Calu3 (cell line): ENCODE data around the gene PSMF1. TPM values are rescaled to one million over a fixed set of nuclear protein-coding genes. Genes with fewer than 3 reads are reported as not detected.

ENCODE experiments used
- BruUV-seq: library from RNA; stranded (reverse); fragments of 400-500 nt; replicated peaks from 2 replicates; lab custom pipeline; 2021; lab: Mats Ljungman, UMichigan
- CTCF ChIA-PET: fragments of 300-600 bp; sonication (Branson Sonifier 250); formaldehyde crosslinking; loops from one replicate; lab custom pipeline; 2022; ENCODE audit warnings: antibody characterized with exemption; lab: Charles Lee
- DNase-seq: peaks from one replicate; pipeline ENCODE4 v3.0.0; 2022
- H3K27ac Mint-ChIP-seq: one replicate; pipeline ENCODE4 v1.8.0; 2022; ENCODE audit warnings: mixed read lengths; ENCODE audit not compliant: unreplicated experiment
- H3K27me3 Mint-ChIP-seq: one replicate; pipeline ENCODE4 v1.8.0; 2022; ENCODE audit warnings: mixed read lengths; ENCODE audit not compliant: unreplicated experiment
- H3K36me3 Mint-ChIP-seq: one replicate; pipeline ENCODE4 v1.8.0; 2022; ENCODE audit warnings: mild to moderate bottlenecking, moderate library complexity, mixed read lengths; ENCODE audit not compliant: insufficient read depth, unreplicated experiment
- H3K4me1 Mint-ChIP-seq: one replicate; pipeline ENCODE4 v1.8.0; 2022; ENCODE audit warnings: mild to moderate bottlenecking, low read depth, mixed read lengths; ENCODE audit not compliant: unreplicated experiment
- H3K4me3 Mint-ChIP-seq: one replicate; pipeline ENCODE4 v1.8.0; 2022; ENCODE audit warnings: mild to moderate bottlenecking, low read depth, moderate library complexity, mixed read lengths; ENCODE audit not compliant: unreplicated experiment
- H3K9me3 Mint-ChIP-seq: one replicate; pipeline ENCODE4 v1.8.0; 2022; ENCODE audit warnings: low read depth, mixed read lengths; ENCODE audit not compliant: unreplicated experiment
- CTCF ChIP-seq: fragments of 200-600 bp; IDR thresholded peaks from one replicate; pipeline ENCODE4 v1.8.0; 2022; ENCODE audit warnings: antibody characterized with exemption; ENCODE audit not compliant: unreplicated experiment
- intact Hi-C: fragments of 100-400 bp; cut with micrococcal nuclease; formaldehyde crosslinking; loops from one replicate; pipeline ENCODE4 v1.10.0; 2022; ENCODE audit not compliant: unreplicated experiment
- total RNA-seq: library from RNA; stranded (reverse); gene quantifications from 2 replicates; pipeline ENCODE4 v1.2.3, GENCODE V29; 2022

Gene PSMF1
- total RNA-seq, 1 experiment from 2014 or later: 112 TPM

GRCh38 chr20:1205802-1206201, 87.4 kb downstream of the PSMF1 start:
- DNase-seq: no peak
- intact Hi-C loops: no loop called here

GRCh38 chr20:1206366-1207148, 88.2 kb downstream of the PSMF1 start:
- H3K27me3 Mint-ChIP-seq: peaks cover 46% of the 10 kb centered on the region
- H3K36me3 Mint-ChIP-seq: peaks cover 5% of the 10 kb centered on the region
- BruUV-seq: no TSS peak
- DNase-seq: no peak
- intact Hi-C loops: no loop called here
- TF ChIP-seq CTCF: no peak
- CTCF ChIA-PET: interaction anchor here (0.6 kb wide), 1 partner anchor 65 kb away, joined by 3 read pairs; no protein-coding TSS in a partner anchor
- H3K27ac Mint-ChIP-seq: no peak overlapping the region
- no peak overlapping the region for H3K4me3 Mint-ChIP-seq
- no peaks in the 10 kb centered on the region for H3K9me3 Mint-ChIP-seq
- peaks cover 13% of the 10 kb centered on the region for H3K4me1 Mint-ChIP-seq

More at GRCh38 chr20:1205802-1206201, 87.4 kb downstream of the PSMF1 start:
- H3K4me3 Mint-ChIP-seq: no peak overlapping the region
- BruUV-seq: no TSS peak
- no peak overlapping the region for H3K27ac Mint-ChIP-seq
- H3K9me3 Mint-ChIP-seq: no peaks in the 10 kb centered on the region
- H3K27me3 Mint-ChIP-seq: peaks cover 38% of the 10 kb centered on the region
- peaks cover 5% of the 10 kb centered on the region for H3K36me3 Mint-ChIP-seq
- peaks cover 13% of the 10 kb centered on the region for H3K4me1 Mint-ChIP-seq
- TF ChIP-seq CTCF: no peak
- CTCF ChIA-PET: no interaction called here

GRCh38 chr20:1207293-1207878, 89.0 kb downstream of the PSMF1 start:
- H3K27ac Mint-ChIP-seq: no peak overlapping the region
- BruUV-seq: no TSS peak
- H3K4me1 Mint-ChIP-seq: peaks cover 15% of the 10 kb centered on the region
- CTCF ChIA-PET: interaction anchor here (0.6 kb wide), 1 partner anchor 66 kb away, joined by 3 read pairs; no protein-coding TSS in a partner anchor
- peaks cover 5% of the 10 kb centered on the region for H3K36me3 Mint-ChIP-seq
- no peaks in the 10 kb centered on the region for H3K9me3 Mint-ChIP-seq
- peaks cover 54% of the 10 kb centered on the region for H3K27me3 Mint-ChIP-seq
- DNase-seq: no peak
- H3K4me3 Mint-ChIP-seq: no peak overlapping the region
- TF ChIP-seq CTCF: no peak
- intact Hi-C loops: no loop called here

GRCh38 chr20:1209447-1210387, 91.3 kb downstream of the PSMF1 start:
- Mint-ChIP-seq H3K27ac (peak overlapping the region; percentile 54), H3K36me3 (peaks cover 5% of the 10 kb centered on the region), H3K27me3 (peaks cover 64% of the 10 kb centered on the region), H3K9me3 (no peaks in the 10 kb centered on the region), H3K4me1 (peaks cover 6% of the 10 kb centered on the region), H3K4me3 (no peak overlapping the region)
- peak; percentile 28 for TF ChIP-seq CTCF
- no peak for DNase-seq
- CTCF ChIA-PET: no interaction called here
- BruUV-seq: no TSS peak
- intact Hi-C loops: no loop called here
